GF-D8 (cell line): Measurements from ENCODE around the gene CCDC78.
A peak's percentile ranks its signal among the peaks of the same experiment; 100 is the strongest.

ENCODE experiments used
- DNase-seq: peaks from one replicate; lab custom pipeline; 2025; lab: John Stamatoyannopoulos, UW

CCDC78 gene

GRCh38 chr16:736936-737481, 10.8 kb upstream of the CCDC78 start:
- DNase-seq = no peak

GRCh38 chr16:735982-736453, 9.8 kb upstream of the CCDC78 start:
- DNase-seq = no peak

GRCh38 chr16:734981-735881, 9.0 kb upstream of the CCDC78 start:
- DNase-seq = no peak

- no peak for DNase-seq
These were observed 8.2 kb upstream of the CCDC78 start for GRCh38 chr16:734208-734980.

GRCh38 chr16:733382-734207, 7.4 kb upstream of the CCDC78 start:
- DNase-seq = no peak

GRCh38 chr16:732936-733335, 6.7 kb upstream of the CCDC78 start:
- DNase-seq = no peak

- no peak for DNase-seq
These were observed 6.1 kb upstream of the CCDC78 start for GRCh38 chr16:732332-732731.

GRCh38 chr16:730666-731509, 4.6 kb upstream of the CCDC78 start:
- DNase-seq = no peak

GRCh38 chr16:729768-730665, 3.8 kb upstream of the CCDC78 start:
- DNase-seq = no peak

GRCh38 chr16:728890-729744, 2.9 kb upstream of the CCDC78 start:
- DNase-seq = no peak

GRCh38 chr16:728131-728889, 2.1 kb upstream of the CCDC78 start:
- peak; percentile 61 for DNase-seq

- no peak for DNase-seq
These were observed 1.2 kb upstream of the CCDC78 start for GRCh38 chr16:727291-727977.

- no peak for DNase-seq
These were observed 130 bp downstream of the CCDC78 start for GRCh38 chr16:726188-726437.

GRCh38 chr16:725463-726187, 618 bp downstream of the CCDC78 start:
- DNase-seq = no peak

- no peak for DNase-seq
These were observed 1.2 kb downstream of the CCDC78 start for GRCh38 chr16:725041-725376.

- no peak for DNase-seq
These were observed 1.8 kb downstream of the CCDC78 start for GRCh38 chr16:724188-725040.
